ENCODE results near the gene AGAP1. TPM values are rescaled to one million over a fixed set of nuclear protein-coding genes. Genes with fewer than 3 reads are reported as not detected.

The AGAP1 gene
- total RNA-seq, 1 donor from 2014 or later = 43.9 TPM

- no peak for TF ChIP-seq CTCF (IDR thresholded peaks at IDR 0.05; ENCODE audit: unreplicated experiment)
- Mint-ChIP-seq H3K4me1 (ENCODE audit: unreplicated experiment) (peaks cover 14% of the 10 kb centered on the region), H3K27me3 (ENCODE audit: unreplicated experiment) (peaks cover 1% of the 10 kb centered on the region), H3K9me3 (ENCODE audit: unreplicated experiment) (no peaks in the 10 kb centered on the region), H3K36me3 (ENCODE audit: low read depth, unreplicated experiment) (peaks cover 4% of the 10 kb centered on the region), H3K4me3 (ENCODE audit: unreplicated experiment) (no peak overlapping the region), H3K27ac (ENCODE audit: unreplicated experiment) (no peak overlapping the region)
- no peak for DNase-seq (ENCODE audit: low spot score)
Measured at GRCh38 chr2:235850771-235851551, 357.1 kb downstream of the AGAP1 start.

GRCh38 chr2:235851828-235852525, 358.1 kb downstream of the AGAP1 start:
- no peaks in the 10 kb centered on the region for H3K9me3 Mint-ChIP-seq (ENCODE audit: unreplicated experiment)
- no peak overlapping the region for H3K27ac Mint-ChIP-seq (ENCODE audit: unreplicated experiment)
- DNase-seq (ENCODE audit: low spot score) = no peak
- peaks cover 4% of the 10 kb centered on the region for H3K36me3 Mint-ChIP-seq (ENCODE audit: low read depth, unreplicated experiment)
- no peak for TF ChIP-seq CTCF (IDR thresholded peaks at IDR 0.05; ENCODE audit: unreplicated experiment)
- peaks cover 1% of the 10 kb centered on the region for H3K27me3 Mint-ChIP-seq (ENCODE audit: unreplicated experiment)
- no peak overlapping the region for H3K4me3 Mint-ChIP-seq (ENCODE audit: unreplicated experiment)
- H3K4me1 Mint-ChIP-seq (ENCODE audit: unreplicated experiment) = peaks cover 14% of the 10 kb centered on the region

- Mint-ChIP-seq H3K9me3 (ENCODE audit: unreplicated experiment) (no peaks in the 10 kb centered on the region), H3K27ac (ENCODE audit: unreplicated experiment) (no peak overlapping the region), H3K4me3 (ENCODE audit: unreplicated experiment) (no peak overlapping the region), H3K4me1 (ENCODE audit: unreplicated experiment) (peaks cover 14% of the 10 kb centered on the region), H3K27me3 (ENCODE audit: unreplicated experiment) (peaks cover 1% of the 10 kb centered on the region), H3K36me3 (ENCODE audit: low read depth, unreplicated experiment) (peaks cover 4% of the 10 kb centered on the region)
- TF ChIP-seq CTCF (IDR thresholded peaks at IDR 0.05; ENCODE audit: unreplicated experiment) = no peak
- DNase-seq (ENCODE audit: low spot score) = no peak
Measured at GRCh38 chr2:235852526-235852920, 358.7 kb downstream of the AGAP1 start.

GRCh38 chr2:235854276-235854675, 360.4 kb downstream of the AGAP1 start:
- TF ChIP-seq CTCF (IDR thresholded peaks at IDR 0.05; ENCODE audit: unreplicated experiment) = no peak
- Mint-ChIP-seq H3K9me3 (ENCODE audit: unreplicated experiment) (no peaks in the 10 kb centered on the region), H3K27me3 (ENCODE audit: unreplicated experiment) (peaks cover 1% of the 10 kb centered on the region), H3K27ac (ENCODE audit: unreplicated experiment) (no peak overlapping the region), H3K36me3 (ENCODE audit: low read depth, unreplicated experiment) (peaks cover 4% of the 10 kb centered on the region), H3K4me1 (ENCODE audit: unreplicated experiment) (peaks cover 9% of the 10 kb centered on the region), H3K4me3 (ENCODE audit: unreplicated experiment) (no peak overlapping the region)
- DNase-seq (ENCODE audit: low spot score) = no peak

- no peak for TF ChIP-seq CTCF (IDR thresholded peaks at IDR 0.05; ENCODE audit: unreplicated experiment)
- peaks cover 16% of the 10 kb centered on the region for H3K4me1 Mint-ChIP-seq (ENCODE audit: unreplicated experiment)
- H3K4me3 Mint-ChIP-seq (ENCODE audit: unreplicated experiment) = no peak overlapping the region
- no peaks in the 10 kb centered on the region for H3K9me3 Mint-ChIP-seq (ENCODE audit: unreplicated experiment)
- no peak overlapping the region for H3K27ac Mint-ChIP-seq (ENCODE audit: unreplicated experiment)
- no peak for DNase-seq (ENCODE audit: low spot score)
- H3K27me3 Mint-ChIP-seq (ENCODE audit: unreplicated experiment) = peaks cover 3% of the 10 kb centered on the region
- H3K36me3 Mint-ChIP-seq (ENCODE audit: low read depth, unreplicated experiment) = peaks cover 4% of the 10 kb centered on the region
Measured at GRCh38 chr2:235855011-235855410, 361.2 kb downstream of the AGAP1 start.
